ENCODE measurements around the gene PDE4D. TPM values are rescaled to one million over a fixed set of nuclear protein-coding genes. Genes with fewer than 3 reads are reported as not detected.

The PDE4D gene
- total and polyA plus RNA-seq, 2 donors (not counting 3 experiments of a cell fraction or from before 2014, with no cell fraction given): 34.5 to 51.2 TPM

- H3K9ac ChIP-seq (replicated peaks; ENCODE audit: extremely low read depth, insufficient read depth, low read length): no peak overlapping the region
- H3K9me1 ChIP-seq (replicated peaks; ENCODE audit: control insufficient read depth, extremely low read depth, insufficient read depth, low read length): no peaks in the 10 kb centered on the region
- BruUV-seq (replicated peaks): no TSS peak
- H4K20me1 ChIP-seq (replicated peaks; ENCODE audit: control insufficient read depth, extremely low read depth, insufficient read depth, low read length): peaks cover 2% of the 10 kb centered on the region
- H3K27me3 ChIP-seq (ENCODE audit: control insufficient read depth in 2 of 2, insufficient read depth in 2 of 2, low read length in 2 of 2): no peaks in the 10 kb centered on the region
- no peaks in the 10 kb centered on the region for H3K9me3 ChIP-seq (replicated peaks; ENCODE audit: control insufficient read depth, insufficient read depth, low read length)
- no peaks in the 10 kb centered on the region for H3K79me2 ChIP-seq (ENCODE audit: control insufficient read depth, insufficient read depth, low read length)
- intact Hi-C loops (cut with micrococcal nuclease) (no loop called here), dilution Hi-C loops (cut with MboI; ENCODE audit: extremely low pct_ligation_motif_present, low sequenced_read_pairs) (no loop called here)
- FAIRE-seq (no peak), DNase-seq (ENCODE audit: low read depth, low spot score) (no peak)
- ChIA-PET CTCF (interaction anchor here (2.0 kb wide), 1 partner anchor 12 kb away, joined by 9 read pairs; no protein-coding TSS in a partner anchor), POLR2A (no interaction called here)
- H2AFZ ChIP-seq (ENCODE audit: low read depth, low read length): no peak overlapping the region
- no peak overlapping the region for H3K4me3 ChIP-seq (replicated peaks in 1 of 3; ENCODE audit: insufficient read depth in 1 of 3, low read depth in 1 of 3, low read length in 3 of 3)
- H3K4me1 ChIP-seq (ENCODE audit: control insufficient read depth, extremely low read depth, insufficient read depth, low read length): no peaks in the 10 kb centered on the region
- TF ChIP-seq POLR2AphosphoS5 (IDR thresholded peaks at IDR 0.05; ENCODE audit: insufficient read depth, low read depth, low read length) (no peak), FOS (IDR thresholded peaks at IDR 0.05; ENCODE audit: borderline replicate concordance, insufficient read depth, low read length) (no peak), EZH2 (IDR thresholded peaks at IDR 0.05; ENCODE audit: borderline replicate concordance, low read depth, low read length, severe bottlenecking) (no peak), JUN (IDR thresholded peaks at IDR 0.05; ENCODE audit: borderline replicate concordance, insufficient read depth, insufficient read length, low read depth) (no peak), CTCF (IDR thresholded peaks at IDR 0.05; ENCODE audit: extremely low read depth in 1 of 2, insufficient read depth in 1 of 2, low read depth in 1 of 2, low read length in 2 of 2) (no peak), MAX (IDR thresholded peaks at IDR 0.05; ENCODE audit: insufficient read depth, insufficient read length) (no peak), MYC (IDR thresholded peaks at IDR 0.05; ENCODE audit: low read depth, low read length) (no peak), GATA2 (IDR thresholded peaks at IDR 0.05; ENCODE audit: insufficient read depth, insufficient read length, low read depth, low read length) (no peak), POLR2A (IDR thresholded peaks at IDR 0.05; ENCODE audit: low read depth, low read length) (no peak)
- H3K36me3 ChIP-seq (ENCODE audit: control insufficient read depth in 2 of 2, extremely low read depth in 1 of 2, insufficient read depth in 2 of 2, low read length in 2 of 2): no peaks in the 10 kb centered on the region
- H3K27ac ChIP-seq (ENCODE audit: insufficient read depth, low read depth, low read length): no peak overlapping the region
- no peak overlapping the region for H3K4me2 ChIP-seq (ENCODE audit: insufficient read depth, low read length)
Observed at GRCh38 chr5:59685793-59686192, 207.7 kb downstream of the PDE4D start.

Data from endothelial cell of umbilical vein (primary cell).